OCI-LY3 (cell line): Measurements from ENCODE around the gene COQ9.
A peak's percentile ranks its signal among the peaks of the same experiment; 100 is the strongest.
"Not testable (repeated sequence)": the region's sequence is repeated elsewhere in the genome, so short reads cannot be mapped to it uniquely, and the experiment has no call there.

Experiments
- H2AFZ ChIP-seq: fragments of 200-600, 300-600 bp; shearing (Covaris generic); 2 replicates; pipeline ENCODE4 v1.6.0; 2014; ENCODE audit warnings: antibody characterized with exemption, low read depth, low read length
- H3K27ac ChIP-seq: fragments of 200-600, 300-600 bp; sonication (generic); 2 replicates; pipeline ENCODE4 v1.5.1; 2014; ENCODE audit warnings: mild to moderate bottlenecking, low read length, moderate library complexity, mixed read lengths
- H3K27me3 ChIP-seq: fragments of 200-600, 300-600 bp; sonication (generic); 2 replicates; pipeline ENCODE4 v1.6.1; 2014; ENCODE audit warnings: low read depth, low read length, mixed read lengths
- H3K36me3 ChIP-seq: fragments of 200-600, 300-600 bp; sonication (generic); replicated peaks from 2 replicates; pipeline ENCODE3; 2014; ENCODE audit warnings: low read depth, low read length, mixed read lengths
- H3K4me1 ChIP-seq: fragments of 300-600, 200-600 bp; sonication (generic); 2 replicates; pipeline ENCODE4 v1.6.1; 2014; ENCODE audit warnings: low read length, mixed read lengths
- H3K4me2 ChIP-seq: fragments of 200-600, 300-600 bp; sonication (generic); 2 replicates; pipeline ENCODE4 v1.6.1; 2014; ENCODE audit warnings: low read length, mixed read lengths
- H3K4me3 ChIP-seq: fragments of 300-600, 200-600 bp; sonication (generic); 2 replicates; pipeline ENCODE4 v1.5.1; 2014; ENCODE audit warnings: antibody characterized with exemption, mild to moderate bottlenecking, low read length, moderate library complexity
- H3K79me2 ChIP-seq: fragments of 300-600, 200-600 bp; shearing (Covaris generic); 2 replicates; pipeline ENCODE4 v1.6.1; 2014; ENCODE audit warnings: mild to moderate bottlenecking, low read length, mixed read lengths
- H3K9ac ChIP-seq: fragments of 300-600, 200-600 bp; shearing (Covaris generic); 2 replicates; pipeline ENCODE4 v1.6.0; 2014; ENCODE audit warnings: mild to moderate bottlenecking, low read length, moderate library complexity
- H3K9me3 ChIP-seq: fragments of 200-600, 300-600 bp; shearing (Covaris generic); 2 replicates; pipeline ENCODE4 v1.6.1; 2014; ENCODE audit warnings: low read length, mixed read lengths; ENCODE audit not compliant: insufficient read depth
- H4K20me1 ChIP-seq: fragments of 200-600, 300-600 bp; sonication (generic); 2 replicates; pipeline ENCODE4 v1.6.1; 2016; ENCODE audit warnings: low read length, mixed read lengths; ENCODE audit not compliant: insufficient read depth
- EZH2phosphoT487 ChIP-seq: fragments of 200-600 bp; shearing (Covaris generic); IDR thresholded peaks from 2 replicates; pipeline ENCODE4 v1.6.1; 2018; ENCODE audit warnings: antibody characterized with exemption, mixed run types, low read depth
- TF ChIP-seq, protein P1 (sequence below): fragments of 200-600, 300-600 bp; sonication (generic); IDR thresholded peaks from 2 replicates; pipeline ENCODE4 v1.5.1; 2014; ENCODE audit warnings: antibody characterized with exemption, low read length, low read depth

Gene COQ9, protein sequence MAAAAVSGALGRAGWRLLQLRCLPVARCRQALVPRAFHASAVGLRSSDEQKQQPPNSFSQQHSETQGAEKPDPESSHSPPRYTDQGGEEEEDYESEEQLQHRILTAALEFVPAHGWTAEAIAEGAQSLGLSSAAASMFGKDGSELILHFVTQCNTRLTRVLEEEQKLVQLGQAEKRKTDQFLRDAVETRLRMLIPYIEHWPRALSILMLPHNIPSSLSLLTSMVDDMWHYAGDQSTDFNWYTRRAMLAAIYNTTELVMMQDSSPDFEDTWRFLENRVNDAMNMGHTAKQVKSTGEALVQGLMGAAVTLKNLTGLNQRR

DNA sequence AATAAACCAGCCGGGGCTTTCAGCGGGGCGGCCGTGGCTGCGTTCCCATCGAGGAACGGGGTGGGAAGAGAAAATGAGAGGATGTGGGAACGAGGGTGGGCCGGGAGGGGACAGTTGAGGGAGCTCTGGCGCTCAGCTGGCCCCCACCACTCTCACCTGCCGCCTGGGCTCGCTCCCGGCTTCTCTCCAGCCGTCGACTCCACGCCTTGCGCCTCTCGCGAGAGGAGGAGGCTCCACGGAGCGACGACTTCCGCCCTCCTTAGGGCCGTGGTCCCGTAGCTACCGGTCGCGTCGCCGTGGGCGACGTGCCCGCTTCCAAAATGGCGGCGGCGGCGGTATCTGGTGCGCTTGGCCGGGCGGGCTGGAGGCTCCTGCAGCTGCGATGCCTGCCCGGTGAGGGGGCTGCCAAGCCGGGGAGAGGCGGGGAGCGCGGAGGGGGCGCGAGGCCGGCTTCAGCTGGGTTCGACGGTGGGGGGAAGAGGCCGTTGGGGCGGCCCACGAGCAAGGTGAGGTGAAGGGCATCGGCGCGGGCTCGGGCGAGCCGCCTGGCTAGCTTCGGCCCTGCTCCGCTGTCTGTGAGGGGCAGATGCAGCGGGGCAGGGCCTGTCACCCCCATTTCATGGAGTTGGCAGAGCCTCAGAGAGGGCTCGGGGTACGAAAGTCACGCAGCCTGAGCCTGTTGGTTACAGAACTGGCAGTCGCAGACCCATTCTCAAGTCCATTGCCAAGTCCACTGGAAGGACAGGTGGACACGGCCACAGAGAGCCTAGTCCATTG lies at the start of gene COQ9, which contains the start of gene CIAPIN1:
TSS of gene COQ9 (plus strand) at position 294 of the 777 bp plus-strand sequence. CDS start at position 321, 27 bp downstream.
TSS of gene CIAPIN1 (minus strand) at position 200 of the 777 bp plus-strand sequence. CDS start 6,457 bp downstream, outside the sequence.
- Histone ChIP-seq H3K36me3 (peaks cover 5% of the 10 kb centered on the region), H3K79me2 (peaks cover 51% of the 10 kb centered on the region), H3K9me3 (no peaks in the 10 kb centered on the region), H3K9ac (peak within 1 kb of the TSS; percentile 92), H3K27ac (peak within 1 kb of the TSS; percentile 46), H4K20me1 (0 out of 2 replicates have a peak, but pooled peaks cover 4% of the 10 kb centered on the region), H2AFZ (peak within 1 kb of the TSS; percentile 79), H3K4me1 (peaks cover 14% of the 10 kb centered on the region), H3K27me3 (no peaks in the 10 kb centered on the region), H3K4me2 (peak within 1 kb of the TSS; percentile 84), H3K4me3 (peak within 1 kb of the TSS; percentile 91)
- TF ChIP-seq, protein P1, sequence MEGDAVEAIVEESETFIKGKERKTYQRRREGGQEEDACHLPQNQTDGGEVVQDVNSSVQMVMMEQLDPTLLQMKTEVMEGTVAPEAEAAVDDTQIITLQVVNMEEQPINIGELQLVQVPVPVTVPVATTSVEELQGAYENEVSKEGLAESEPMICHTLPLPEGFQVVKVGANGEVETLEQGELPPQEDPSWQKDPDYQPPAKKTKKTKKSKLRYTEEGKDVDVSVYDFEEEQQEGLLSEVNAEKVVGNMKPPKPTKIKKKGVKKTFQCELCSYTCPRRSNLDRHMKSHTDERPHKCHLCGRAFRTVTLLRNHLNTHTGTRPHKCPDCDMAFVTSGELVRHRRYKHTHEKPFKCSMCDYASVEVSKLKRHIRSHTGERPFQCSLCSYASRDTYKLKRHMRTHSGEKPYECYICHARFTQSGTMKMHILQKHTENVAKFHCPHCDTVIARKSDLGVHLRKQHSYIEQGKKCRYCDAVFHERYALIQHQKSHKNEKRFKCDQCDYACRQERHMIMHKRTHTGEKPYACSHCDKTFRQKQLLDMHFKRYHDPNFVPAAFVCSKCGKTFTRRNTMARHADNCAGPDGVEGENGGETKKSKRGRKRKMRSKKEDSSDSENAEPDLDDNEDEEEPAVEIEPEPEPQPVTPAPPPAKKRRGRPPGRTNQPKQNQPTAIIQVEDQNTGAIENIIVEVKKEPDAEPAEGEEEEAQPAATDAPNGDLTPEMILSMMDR: no peak
- no peak for TF ChIP-seq EZH2phosphoT487

DNA sequence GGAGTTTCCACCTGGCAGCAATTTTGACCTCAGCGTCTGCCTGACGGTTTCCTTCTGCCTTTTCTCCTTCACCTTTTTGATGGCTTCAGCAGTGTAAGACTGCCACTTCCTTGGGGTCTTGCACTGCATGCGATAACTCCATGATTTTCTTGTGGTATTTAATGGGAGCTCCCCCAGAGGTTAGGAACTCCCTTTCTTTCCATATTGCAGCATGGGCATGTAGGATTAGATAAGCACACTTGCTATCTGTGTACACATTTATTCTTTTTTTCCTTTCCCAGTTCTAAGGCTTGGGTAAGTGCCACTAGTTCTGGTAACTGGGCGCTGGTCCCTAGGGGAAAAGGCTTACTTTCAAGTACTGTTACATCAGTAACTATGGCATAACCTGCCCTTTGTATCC lies 49.8 kb upstream of the COQ9 start:
- not testable (repeated sequence) for H3K4me3 ChIP-seq, H2AFZ ChIP-seq, H3K79me2 ChIP-seq, H3K4me2 ChIP-seq, H4K20me1 ChIP-seq, H3K27ac ChIP-seq, H3K9ac ChIP-seq, H3K36me3 ChIP-seq, H3K9me3 ChIP-seq, H3K27me3 ChIP-seq
- peaks cover 22% of the 10 kb centered on the region for H3K4me1 ChIP-seq

DNA sequence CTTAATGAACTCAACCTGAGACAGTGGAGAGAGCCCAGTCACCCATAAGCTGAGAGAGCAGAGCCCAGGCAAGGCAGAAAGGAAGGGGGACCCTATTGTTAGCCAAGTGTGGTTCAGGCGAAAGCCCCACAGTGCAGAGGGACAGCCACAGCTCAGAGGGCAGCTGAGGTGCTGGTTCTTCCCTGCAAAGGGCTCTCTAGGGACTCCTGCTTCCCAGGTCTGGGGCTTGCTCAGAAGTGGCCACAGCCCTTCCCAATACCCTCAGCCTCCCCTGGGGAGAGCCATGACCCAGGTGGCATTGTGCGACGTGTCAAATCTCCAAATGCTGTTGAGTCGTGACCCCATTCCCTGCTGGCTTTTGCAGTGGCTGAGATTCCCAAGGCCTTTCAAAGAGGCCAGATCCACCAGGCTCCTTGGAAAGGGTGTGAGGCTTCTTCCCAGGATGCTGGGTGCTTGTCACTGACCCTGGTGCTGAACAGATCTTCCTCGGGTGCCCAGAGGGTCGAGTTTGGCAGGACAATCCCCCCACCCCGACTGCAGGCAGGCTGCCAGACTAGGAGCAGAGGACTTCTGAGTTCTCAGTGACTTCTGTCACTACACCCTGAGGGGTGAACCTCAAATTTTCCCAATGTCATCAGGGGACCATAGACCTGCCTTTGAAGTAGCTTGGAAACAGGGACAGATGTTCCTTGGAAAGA lies 45.2 kb upstream of the COQ9 start:
- Histone ChIP-seq H3K4me2 (no peak overlapping the region), H3K4me3 (no peak overlapping the region), H2AFZ (no peak overlapping the region), H3K36me3 (no peaks in the 10 kb centered on the region), H3K79me2 (no peaks in the 10 kb centered on the region), H3K27me3 (no peaks in the 10 kb centered on the region), H3K9me3 (no peaks in the 10 kb centered on the region), H3K9ac (no peak overlapping the region), H3K27ac (no peak overlapping the region), H4K20me1 (no peaks in the 10 kb centered on the region), H3K4me1 (peaks cover 49% of the 10 kb centered on the region)
- TF ChIP-seq, protein P1: no peak
- TF ChIP-seq EZH2phosphoT487: no peak

DNA sequence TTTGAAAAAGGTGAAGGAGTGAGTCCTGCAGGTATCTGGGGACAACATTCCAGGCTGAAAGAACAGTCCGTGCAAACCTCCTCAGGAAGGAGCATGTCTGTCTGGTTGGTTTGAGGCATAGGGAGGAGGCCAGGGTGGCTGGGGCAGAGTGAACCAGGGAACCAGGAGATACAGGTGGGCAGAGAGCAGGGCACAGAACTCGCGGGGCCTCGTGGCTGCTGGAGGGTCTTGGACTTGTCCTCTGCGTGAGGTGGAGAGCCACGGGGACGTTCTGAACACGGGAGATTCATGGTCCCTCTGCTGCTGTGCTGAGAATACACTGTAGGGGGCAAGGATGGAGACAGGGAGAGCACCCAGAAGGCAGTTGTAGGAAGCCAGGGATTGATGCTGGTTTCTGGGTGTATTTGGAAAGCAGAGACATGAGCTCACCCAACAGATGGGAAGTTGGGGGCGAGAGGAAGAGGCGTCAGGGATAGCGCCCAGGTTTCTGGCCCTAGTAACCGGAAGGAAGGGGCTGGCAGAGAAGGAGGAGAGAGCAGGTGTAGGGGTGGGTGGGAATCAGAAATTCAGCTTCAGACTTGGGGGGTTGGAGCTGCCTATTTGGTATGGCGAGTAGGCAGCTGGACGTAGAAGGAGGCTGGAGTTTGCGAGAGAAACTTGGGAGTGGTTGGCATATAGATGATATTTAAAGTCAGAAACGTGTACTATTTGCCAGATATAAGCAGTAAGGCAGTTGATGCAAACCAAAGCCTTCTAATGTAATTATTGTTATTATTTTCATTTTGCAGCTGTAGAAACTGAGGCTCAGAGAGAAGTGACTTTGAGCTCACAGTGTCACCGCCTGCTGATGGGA lies 43.1 kb upstream of the COQ9 start, which contains the start of gene CCL17:
TSS of gene CCL17 (plus strand) at position 803 of the 853 bp plus-strand sequence. CDS start 9,166 bp downstream, outside the sequence.
- Histone ChIP-seq H3K4me1 (peaks cover 58% of the 10 kb centered on the region), H3K79me2 (no peaks in the 10 kb centered on the region), H3K27me3 (no peaks in the 10 kb centered on the region), H3K36me3 (no peaks in the 10 kb centered on the region), H4K20me1 (no peaks in the 10 kb centered on the region), H3K4me3 (no peak within 1 kb of the TSS), H3K9me3 (no peaks in the 10 kb centered on the region), H2AFZ (no peak within 1 kb of the TSS; the same call in 1 of the 2 replicates), H3K27ac (no peak within 1 kb of the TSS), H3K4me2 (peak within 1 kb of the TSS; percentile 21; the same call in 1 of the 2 replicates), H3K9ac (no peak within 1 kb of the TSS)
- TF ChIP-seq, protein P1: no peak
- no peak for TF ChIP-seq EZH2phosphoT487
